Activated CD8-positive, alpha-beta T cell treated with anti-CD3 and anti-CD28 coated beads, Interleukin-2, amount 10 ng/mL, durations not matched to agents 7 days and 5 days (primary cell): ENCODE data around the gene SLC35F4. TPM values are rescaled to one million over a fixed set of nuclear protein-coding genes. Genes with fewer than 3 reads are reported as not detected.
A peak's percentile ranks its signal among the peaks of the same experiment; 100 is the strongest.

Experiments used
- ATAC-seq: fragments of 150-1000 bp; cut with Tn5 transposase; one replicate; pipeline ENCODE4 v1.10.0; 2021; ENCODE audit warnings: moderate library complexity
- CTCF ChIA-PET: fragments of 350-600 bp; sonication (Branson Sonifier 250); formaldehyde crosslinking; loops from one replicate; lab custom pipeline; 2021; ENCODE audit warnings: antibody characterized with exemption; lab: Charles Lee
- POLR2A ChIA-PET: fragments of 350-600 bp; sonication (Branson Sonifier 250); formaldehyde crosslinking; loops from one replicate; lab custom pipeline; 2021; ENCODE audit warnings: antibody characterized with exemption; lab: Charles Lee
- DNase-seq: peaks from one replicate; pipeline ENCODE4 v3.0.0-alpha.2; 2020
- H3K27ac Mint-ChIP-seq: one replicate; pipeline ENCODE4 v1.8.0; 2021; ENCODE audit warnings: mild to moderate bottlenecking, mixed read lengths
- H3K27me3 Mint-ChIP-seq: one replicate; pipeline ENCODE4 v1.8.0; 2021; ENCODE audit warnings: low read depth, mixed read lengths
- H3K36me3 Mint-ChIP-seq: one replicate; pipeline ENCODE4 v1.8.0; 2021; ENCODE audit warnings: low read depth, mixed read lengths
- H3K4me1 Mint-ChIP-seq: one replicate; pipeline ENCODE4 v1.8.0; 2021; ENCODE audit warnings: low read depth, mixed read lengths
- H3K4me3 Mint-ChIP-seq: one replicate; pipeline ENCODE4 v1.8.0; 2021; ENCODE audit warnings: mild to moderate bottlenecking, mixed read lengths
- H3K9me3 Mint-ChIP-seq: one replicate; pipeline ENCODE4 v1.8.0; 2022; ENCODE audit warnings: mixed read lengths; ENCODE audit not compliant: insufficient read depth
- total RNA-seq, 2 experiments: library from RNA; stranded (reverse); gene quantifications; one replicate each; pipeline ENCODE4 v1.2.3, GENCODE V29; 2021

The SLC35F4 gene
- total RNA-seq, 2 experiments from 2014 or later = not detected

DNA sequence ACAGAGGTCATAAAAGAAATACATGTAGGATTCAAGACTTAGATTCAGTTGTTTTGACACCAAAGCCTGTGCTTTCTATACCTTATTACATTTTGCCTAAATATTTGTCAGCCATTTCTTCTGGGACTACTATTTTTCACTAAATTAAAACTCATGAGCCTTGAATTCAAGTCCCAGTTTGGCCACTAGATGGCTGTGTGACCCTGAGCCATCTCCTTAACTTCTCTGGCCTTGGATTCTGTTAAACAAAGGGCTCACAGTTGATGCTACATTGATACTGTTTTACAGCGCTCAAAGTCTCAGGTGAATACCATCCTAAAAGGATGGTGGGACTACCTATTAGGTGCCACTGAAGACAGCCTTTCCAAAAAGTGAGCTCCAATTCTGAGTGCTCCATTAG lies 332.7 kb downstream of the SLC35F4 start:
- ChIA-PET CTCF (no interaction called here), POLR2A (no interaction called here)
- H3K9me3 Mint-ChIP-seq = no peaks in the 10 kb centered on the region
- no peak overlapping the region for H3K4me3 Mint-ChIP-seq
- H3K27me3 Mint-ChIP-seq = peaks cover 4% of the 10 kb centered on the region
- H3K4me1 Mint-ChIP-seq = no peaks in the 10 kb centered on the region
- no peak for ATAC-seq
- no peaks in the 10 kb centered on the region for H3K36me3 Mint-ChIP-seq
- DNase-seq = peak; percentile 32
- H3K27ac Mint-ChIP-seq = no peak overlapping the region

GRCh38 chr14:57530571-57530970 lies 335.3 kb downstream of the SLC35F4 start:
- Mint-ChIP-seq H3K27ac (no peak overlapping the region), H3K4me1 (no peaks in the 10 kb centered on the region), H3K36me3 (no peaks in the 10 kb centered on the region), H3K4me3 (no peak overlapping the region), H3K27me3 (peaks cover 4% of the 10 kb centered on the region), H3K9me3 (peaks cover 7% of the 10 kb centered on the region)
- DNase-seq (no peak), ATAC-seq (no peak)
- ChIA-PET POLR2A (no interaction called here), CTCF (no interaction called here)

DNA sequence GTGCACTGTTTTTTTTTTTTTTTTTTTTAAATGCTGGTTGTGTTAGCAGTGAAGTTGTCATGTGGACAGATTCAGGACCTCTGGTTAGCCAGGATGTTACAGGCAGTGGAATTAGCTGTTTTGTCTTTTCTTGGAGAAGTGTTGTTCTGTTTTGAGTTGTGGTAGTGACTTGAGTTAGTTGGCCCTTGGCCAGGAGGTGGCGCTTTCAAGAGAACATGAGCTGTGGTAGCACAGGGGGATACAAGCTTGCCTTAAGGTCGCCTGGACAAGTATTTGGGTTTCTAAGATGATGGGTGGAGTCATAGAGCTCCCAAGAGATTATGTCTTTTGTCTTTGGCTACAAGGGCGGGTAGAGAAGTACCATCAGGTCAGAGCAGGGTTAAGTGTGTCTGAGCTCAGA lies 338.9 kb downstream of the SLC35F4 start:
- Mint-ChIP-seq H3K27me3 (peaks cover 2% of the 10 kb centered on the region), H3K9me3 (peaks cover 10% of the 10 kb centered on the region), H3K36me3 (no peaks in the 10 kb centered on the region), H3K4me1 (no peaks in the 10 kb centered on the region), H3K27ac (no peak overlapping the region), H3K4me3 (no peak overlapping the region)
- POLR2A ChIA-PET = no interaction called here
- CTCF ChIA-PET = interaction anchor here (1.3 to 1.4 kb wide), 2 partner anchors 21 to 46 kb away, joined by 3 to 4 read pairs; no protein-coding TSS in a partner anchor
- ATAC-seq (no peak), DNase-seq (no peak)

DNA sequence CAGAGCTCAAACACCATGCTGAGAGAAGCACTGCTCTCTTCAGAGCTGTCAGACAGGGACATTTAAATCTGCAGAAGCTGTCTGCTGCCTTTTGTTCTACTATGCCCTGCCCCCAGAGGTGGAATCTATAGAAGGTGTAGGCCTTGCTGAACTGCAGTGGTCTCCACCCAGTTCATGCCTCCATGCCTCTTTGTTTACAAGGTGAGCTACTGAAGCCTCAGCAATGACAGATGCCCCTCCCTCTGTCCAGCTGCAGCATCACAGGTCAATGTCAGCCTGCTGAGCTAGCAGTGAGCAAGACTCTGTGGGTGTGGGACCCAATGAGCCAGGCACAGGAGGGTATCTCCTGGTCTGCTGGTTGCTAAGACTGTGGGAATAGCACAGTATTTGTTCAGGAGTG lies 346.8 kb downstream of the SLC35F4 start:
- no peaks in the 10 kb centered on the region for H3K9me3 Mint-ChIP-seq
- ChIA-PET POLR2A (no interaction called here), CTCF (no interaction called here)
- ATAC-seq (no peak), DNase-seq (no peak)
- H3K4me1 Mint-ChIP-seq = no peaks in the 10 kb centered on the region
- no peaks in the 10 kb centered on the region for H3K36me3 Mint-ChIP-seq
- no peaks in the 10 kb centered on the region for H3K27me3 Mint-ChIP-seq
- H3K4me3 Mint-ChIP-seq = no peak overlapping the region
- no peak overlapping the region for H3K27ac Mint-ChIP-seq
